ENCODE data around the gene STX8.

Gene STX8

DNA sequence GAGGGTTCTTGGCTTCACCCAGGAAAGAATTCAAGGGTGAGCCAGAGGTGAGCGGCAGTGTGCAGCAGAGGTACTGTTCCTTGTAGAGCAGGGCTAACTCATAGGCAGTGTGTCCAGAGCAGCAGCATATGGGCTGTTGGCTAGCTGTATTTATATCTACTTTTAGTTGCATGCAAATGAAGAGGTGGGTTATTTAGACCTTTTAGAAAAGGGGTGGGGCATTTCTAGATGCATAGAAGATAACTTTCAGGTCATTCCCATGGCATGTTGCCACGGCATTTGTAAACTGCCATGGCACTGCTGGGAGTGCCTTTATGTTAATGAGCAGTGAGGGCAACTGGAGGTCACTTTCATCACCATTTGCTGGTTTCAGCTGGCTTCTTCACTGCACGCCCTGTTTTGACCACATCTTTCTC, 141.0 kb downstream of the STX8 start:
- DNase-seq (ENCODE audit: low read depth) = peak; percentile 5
- H3K4me3 ChIP-seq (ENCODE audit: low read length) = no peak overlapping the region
- TF ChIP-seq, protein P1, sequence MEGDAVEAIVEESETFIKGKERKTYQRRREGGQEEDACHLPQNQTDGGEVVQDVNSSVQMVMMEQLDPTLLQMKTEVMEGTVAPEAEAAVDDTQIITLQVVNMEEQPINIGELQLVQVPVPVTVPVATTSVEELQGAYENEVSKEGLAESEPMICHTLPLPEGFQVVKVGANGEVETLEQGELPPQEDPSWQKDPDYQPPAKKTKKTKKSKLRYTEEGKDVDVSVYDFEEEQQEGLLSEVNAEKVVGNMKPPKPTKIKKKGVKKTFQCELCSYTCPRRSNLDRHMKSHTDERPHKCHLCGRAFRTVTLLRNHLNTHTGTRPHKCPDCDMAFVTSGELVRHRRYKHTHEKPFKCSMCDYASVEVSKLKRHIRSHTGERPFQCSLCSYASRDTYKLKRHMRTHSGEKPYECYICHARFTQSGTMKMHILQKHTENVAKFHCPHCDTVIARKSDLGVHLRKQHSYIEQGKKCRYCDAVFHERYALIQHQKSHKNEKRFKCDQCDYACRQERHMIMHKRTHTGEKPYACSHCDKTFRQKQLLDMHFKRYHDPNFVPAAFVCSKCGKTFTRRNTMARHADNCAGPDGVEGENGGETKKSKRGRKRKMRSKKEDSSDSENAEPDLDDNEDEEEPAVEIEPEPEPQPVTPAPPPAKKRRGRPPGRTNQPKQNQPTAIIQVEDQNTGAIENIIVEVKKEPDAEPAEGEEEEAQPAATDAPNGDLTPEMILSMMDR (conservative IDR thresholded peaks at IDR 0.05; ENCODE audit: low read depth, low read length) = no peak

- no peak overlapping the region for H3K4me3 ChIP-seq (ENCODE audit: low read length)
- TF ChIP-seq, protein P1 (conservative IDR thresholded peaks at IDR 0.05; ENCODE audit: low read depth, low read length) = no peak
- DNase-seq (ENCODE audit: low read depth) = no peak
These were observed 142.6 kb downstream of the STX8 start for GRCh38 chr17:9432934-9433421.

- no peak overlapping the region for H3K4me3 ChIP-seq (ENCODE audit: low read length)
- TF ChIP-seq, protein P1 (conservative IDR thresholded peaks at IDR 0.05; ENCODE audit: low read depth, low read length) = no peak
- DNase-seq (ENCODE audit: low read depth) = no peak
These were observed 143.3 kb downstream of the STX8 start for GRCh38 chr17:9432134-9432885.

GRCh38 chr17:9431620-9432019, 144.0 kb downstream of the STX8 start:
- H3K4me3 ChIP-seq (ENCODE audit: low read length) = no peak overlapping the region
- TF ChIP-seq, protein P1 (conservative IDR thresholded peaks at IDR 0.05; ENCODE audit: low read depth, low read length) = no peak
- no peak for DNase-seq (ENCODE audit: low read depth)

DNA sequence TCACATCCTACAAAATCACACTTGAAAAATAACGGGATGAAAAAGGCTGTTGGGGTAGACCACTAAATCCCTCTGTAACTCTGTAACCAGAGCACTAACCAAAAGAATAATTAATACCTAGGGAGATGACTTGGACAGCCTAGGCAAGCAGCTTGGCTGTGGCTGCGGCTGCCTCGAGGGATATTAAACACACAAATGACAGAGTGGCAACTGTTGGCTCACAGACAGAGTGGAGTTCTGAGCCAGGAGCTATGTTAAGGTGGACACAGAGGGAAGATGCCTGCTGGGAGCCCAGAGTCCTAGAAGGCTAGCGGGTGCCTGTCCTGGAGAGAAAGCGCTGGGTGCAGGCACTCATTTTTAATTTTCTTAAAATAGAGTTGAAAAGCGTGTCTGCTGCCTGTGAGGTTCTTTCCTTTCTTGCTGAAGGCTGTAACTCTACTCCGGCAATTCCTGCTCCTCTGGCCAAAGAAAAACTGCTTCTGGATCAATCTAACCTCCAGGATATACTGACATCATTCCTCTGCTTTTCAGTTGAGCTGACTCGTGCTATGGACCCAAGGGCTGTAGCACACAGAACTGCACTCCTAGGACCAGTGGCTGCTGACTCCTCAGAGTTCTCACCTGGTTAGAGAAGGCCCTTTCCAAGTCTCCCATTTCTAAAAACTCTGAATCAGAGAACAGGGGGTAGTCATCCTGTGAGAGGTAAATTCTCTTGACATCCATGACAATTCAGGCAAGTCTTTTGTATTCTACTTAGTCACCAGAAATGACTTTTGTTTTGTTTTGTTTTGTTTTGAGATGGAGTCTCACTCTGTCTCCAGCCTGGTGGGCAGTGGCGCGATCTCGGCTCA, 147.9 kb downstream of the STX8 start:
- TF ChIP-seq, protein P1 (conservative IDR thresholded peaks at IDR 0.05; ENCODE audit: low read depth, low read length) = no peak
- DNase-seq (ENCODE audit: low read depth) = no peak

DNA sequence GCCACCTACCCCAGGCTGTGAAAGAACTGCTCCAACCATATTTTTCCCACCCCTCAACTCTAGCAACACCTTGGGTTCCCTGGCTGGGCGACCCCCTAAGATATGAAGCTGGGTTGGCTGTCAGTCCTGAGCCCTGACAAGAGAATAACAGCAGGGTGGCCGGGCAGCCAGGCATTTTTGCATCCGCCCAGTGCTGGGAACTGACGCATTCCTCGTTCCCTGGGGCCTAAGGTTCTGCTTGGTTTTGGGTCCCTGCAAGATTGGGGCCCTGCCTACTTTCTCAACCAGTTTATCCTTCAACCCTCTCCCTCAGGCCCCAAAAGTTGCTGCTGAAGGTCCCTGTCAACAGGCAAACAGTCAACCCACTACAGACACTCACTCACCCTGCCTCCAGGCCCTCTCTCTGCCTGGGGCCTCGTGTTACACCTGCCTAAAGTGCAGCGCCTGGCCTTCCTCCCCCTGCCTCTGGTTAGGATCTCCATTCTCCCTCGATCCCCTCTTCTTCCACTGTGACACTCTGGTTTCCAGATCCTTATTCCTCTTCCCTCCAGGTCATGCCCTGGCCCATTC, 151.5 kb downstream of the STX8 start:
- no peak overlapping the region for H3K4me3 ChIP-seq (ENCODE audit: low read length)
- DNase-seq (ENCODE audit: low read depth) = no peak
- TF ChIP-seq, protein P1 (conservative IDR thresholded peaks at IDR 0.05; ENCODE audit: low read depth, low read length) = no peak

More for the DNA sequence above, 147.9 kb downstream of the STX8 start:
- H3K4me3 ChIP-seq (ENCODE audit: low read length) = no peak overlapping the region
